IMR-90 (cell line): Measurements from ENCODE around the gene HEXA. TPM values are rescaled to one million over a fixed set of nuclear protein-coding genes. Genes with fewer than 3 reads are reported as not detected.

ENCODE experiments used
- ATAC-seq: fragments of 200-7000 bp; cut with Tn5 transposase; 2 replicates; pipeline ENCODE4 v1.9.1; 2020; ENCODE audit warnings: low read depth, mild to moderate bottlenecking, moderate library complexity
- BruUV-seq: library from RNA; stranded (reverse); fragments of 400-500 nt; replicated peaks from 2 replicates; lab custom pipeline; 2021; lab: Mats Ljungman, UMichigan
- CTCF ChIA-PET: fragments of 300-600 bp; formaldehyde crosslinking; extraction: SDS; loops from one replicate; lab custom pipeline; 2021; ENCODE audit warnings: antibody characterized with exemption; lab: Yijun Ruan, JAX
- POLR2A ChIA-PET: fragments of 300-600 bp; sonication (Branson Sonifier 250); formaldehyde crosslinking; loops from one replicate; lab custom pipeline; 2022; ENCODE audit warnings: antibody characterized with exemption; ENCODE audit not compliant: unreplicated experiment; lab: Charles Lee
- DNase-seq: peaks from one replicate; pipeline ENCODE4 v3.0.0; 2013
- H2AFZ ChIP-seq: replicated peaks from 2 replicates; pipeline ENCODE3; 2013; ENCODE audit warnings: low read length, mild to moderate bottlenecking; ENCODE audit not compliant: poor library complexity
- H2AK5ac ChIP-seq: 2 replicates; pipeline ENCODE4 v1.6.1; 2013; ENCODE audit warnings: low read depth, low read length, inconsistent platforms
- H2AK9ac ChIP-seq: replicated peaks from 2 replicates; pipeline ENCODE3; 2013; ENCODE audit warnings: mild to moderate bottlenecking, low read depth, low read length, moderate library complexity; ENCODE audit not compliant: poor library complexity
- H2BK120ac ChIP-seq: 2 replicates; pipeline ENCODE4 v1.6.1; 2013; ENCODE audit warnings: low read depth, low read length, inconsistent platforms
- H2BK15ac ChIP-seq: 3 replicates; pipeline ENCODE4 v1.6.1; 2013; ENCODE audit warnings: low read depth, low read length, inconsistent platforms
- H2BK20ac ChIP-seq: 2 replicates; pipeline ENCODE4 v1.6.1; 2013; ENCODE audit warnings: low read depth, mild to moderate bottlenecking, inconsistent platforms, low read length, moderate library complexity
- H2BK5ac ChIP-seq: 2 replicates; pipeline ENCODE4 v1.6.1; 2013; ENCODE audit warnings: mild to moderate bottlenecking, low read depth, low read length, inconsistent platforms; ENCODE audit not compliant: poor library complexity, severe bottlenecking
- H3K14ac ChIP-seq: replicated peaks from 2 replicates; pipeline ENCODE4 v1.6.1; 2013; ENCODE audit warnings: low read depth, low read length, inconsistent platforms
- H3K18ac ChIP-seq: 2 replicates; pipeline ENCODE4 v1.6.1; 2013; ENCODE audit warnings: low read depth, low read length, control low read depth
- H3K23ac ChIP-seq: 2 replicates; pipeline ENCODE4 v1.6.1; 2013; ENCODE audit warnings: low read depth, low read length, inconsistent platforms
- H3K27ac ChIP-seq: 2 replicates; pipeline ENCODE4 v1.5.1; 2013; ENCODE audit warnings: mild to moderate bottlenecking, control low read depth, low read length; ENCODE audit not compliant: insufficient read depth
- H3K27me3 ChIP-seq: 2 replicates; pipeline ENCODE4 v1.6.1; 2013; ENCODE audit warnings: low read length; ENCODE audit not compliant: control insufficient read depth, insufficient read depth
- H3K36me3 ChIP-seq: 2 replicates; pipeline ENCODE4 v1.6.1; 2013; ENCODE audit warnings: low read length, mixed read lengths; ENCODE audit not compliant: control insufficient read depth, insufficient read depth
- H3K4ac ChIP-seq: 2 replicates; pipeline ENCODE4 v1.6.1; 2013; ENCODE audit warnings: low read depth, low read length, inconsistent platforms
- H3K4me1 ChIP-seq: 2 replicates; pipeline ENCODE4 v1.6.1; 2013; ENCODE audit warnings: low read length, mixed read lengths; ENCODE audit not compliant: control insufficient read depth, insufficient read depth
- H3K4me2 ChIP-seq: 2 replicates; pipeline ENCODE4 v1.6.1; 2013; ENCODE audit warnings: low read depth, mild to moderate bottlenecking, control low read depth, low read length, moderate library complexity
- H3K4me3 ChIP-seq: 2 replicates; pipeline ENCODE4 v1.5.1; 2013; ENCODE audit warnings: low read depth, mild to moderate bottlenecking, control low read depth, low read length, moderate library complexity; ENCODE audit not compliant: insufficient read depth
- H3K56ac ChIP-seq: 2 replicates; pipeline ENCODE4 v1.6.1; 2013; ENCODE audit warnings: low read length, inconsistent platforms; ENCODE audit not compliant: insufficient read depth; ENCODE audit errors: extremely low read depth
- H3K79me1 ChIP-seq, 2 experiments: 2 replicates each; pipeline ENCODE4 v1.6.1; 2013; ENCODE audit warnings: low read length in 2 of 2, inconsistent platforms in 1 of 2, low read depth in 1 of 2
- H3K9ac ChIP-seq: 2 replicates; pipeline ENCODE4 v1.6.1; 2013; ENCODE audit warnings: low read depth, low read length, control low read depth
- H3K9me1 ChIP-seq: 2 replicates; pipeline ENCODE4 v1.6.1; 2013; ENCODE audit warnings: low read length, inconsistent platforms; ENCODE audit not compliant: insufficient read depth
- H3K9me3 ChIP-seq: 2 replicates; pipeline ENCODE4 v1.6.1; 2013; ENCODE audit warnings: low read length; ENCODE audit not compliant: control insufficient read depth, insufficient read depth
- H4K20me1 ChIP-seq: 2 replicates; pipeline ENCODE4 v1.6.1; 2013; ENCODE audit warnings: low read length, inconsistent platforms; ENCODE audit not compliant: insufficient read depth
- H4K5ac ChIP-seq: 2 replicates; pipeline ENCODE4 v1.6.1; 2013; ENCODE audit warnings: mild to moderate bottlenecking, low read depth, low read length, control low read depth
- H4K8ac ChIP-seq, 2 experiments: 2 replicates each; pipeline ENCODE4 v1.6.1; 2013; ENCODE audit warnings: low read depth in 2 of 2, low read length in 2 of 2, control low read depth in 1 of 2, inconsistent platforms in 1 of 2
- H4K91ac ChIP-seq: 2 replicates; pipeline ENCODE4 v1.6.1; 2013; ENCODE audit warnings: low read depth, low read length, inconsistent platforms; ENCODE audit not compliant: insufficient read depth
- BHLHE40 ChIP-seq: fragments of 150-350 bp; IDR thresholded peaks from 2 replicates; pipeline ENCODE4 v1.6.1; 2016; ENCODE audit warnings: mild to moderate bottlenecking, low read depth, low read length
- CHD1 ChIP-seq: IDR thresholded peaks from 2 replicates; pipeline ENCODE4 v1.6.1; 2012; ENCODE audit warnings: low read depth, low read length, improper control_type of control experiment
- FOS ChIP-seq: fragments of 150-350 bp; IDR thresholded peaks from 2 replicates; pipeline ENCODE4 v1.6.1; 2016; ENCODE audit warnings: low read depth, low read length
- MAFK ChIP-seq: IDR thresholded peaks from 2 replicates; pipeline ENCODE4 v1.6.1; 2012; ENCODE audit warnings: low read depth, low read length, improper control_type of control experiment
- MAZ ChIP-seq: IDR thresholded peaks from 2 replicates; pipeline ENCODE4 v1.6.1; 2012; ENCODE audit warnings: low read depth, mild to moderate bottlenecking, low read length, improper control_type of control experiment, moderate library complexity, borderline replicate concordance
- RAD21 ChIP-seq: IDR thresholded peaks from 2 replicates; pipeline ENCODE4 v1.6.1; 2012; ENCODE audit warnings: low read length, improper control_type of control experiment
- SMC3 ChIP-seq: fragments of 150-350 bp; IDR thresholded peaks from 2 replicates; pipeline ENCODE4 v1.6.1; 2016; ENCODE audit warnings: low read depth, mild to moderate bottlenecking, antibody characterized with exemption, low read length, moderate library complexity
- WGBS, 2 experiments: methylation state at CpG; one replicate each; pipeline versions ENCODE4 v1.1.5 to v1.1.7; 2013; ENCODE audit warnings: missing lambda C conversion rate in 2 of 2; ENCODE audit not compliant: insufficient read length in 1 of 2; ENCODE audit errors: extremely low coverage in 2 of 2; 5-methylcytosine and 5-hydroxymethylcytosine counted together
- dilution Hi-C: fragments of 300-500 bp; cut with HindIII; formaldehyde crosslinking; loops from one replicate; pipeline ENCODE4 v1.14.3; 2018; ENCODE audit warnings: low sequenced_read_pairs; ENCODE audit not compliant: unreplicated experiment
- in situ Hi-C: fragments of 300-500 bp; cut with MboI; formaldehyde crosslinking; loops from 3 replicates; pipeline ENCODE4 v1.14.3; 2019; ENCODE audit warnings: low sequenced_read_pairs, inconsistent platforms, mixed read lengths
- intact Hi-C: fragments of 100-400 bp; cut with micrococcal nuclease; formaldehyde crosslinking; loops from 2 replicates; pipeline ENCODE4 v1.10.0; 2022
- polyA plus RNA-seq, 3 experiments: library from polyadenylated mRNA; depleted of rRNA; stranded (reverse); fragments of >200 nt; gene quantifications; 2 replicates each; pipeline ENCODE4 v1.2.3, GENCODE V29; 2012; ENCODE audit warnings: low replicate concordance in 1 of 3
- total RNA-seq: library from RNA; depleted of rRNA; stranded (reverse); fragments of >200 nt; gene quantifications from 2 replicates; pipeline ENCODE4 v1.2.3, GENCODE V29; 2012
- TF ChIP-seq, protein P1 (sequence below): fragments of 150-350 bp; IDR thresholded peaks from 2 replicates; pipeline ENCODE4 v1.6.1; 2017; ENCODE audit warnings: mild to moderate bottlenecking, antibody characterized with exemption, low read length, low read depth
- TF ChIP-seq, protein P2 (sequence below): conservative IDR thresholded peaks from 2 replicates; pipeline ENCODE4 v1.5.1; 2012; ENCODE audit warnings: mild to moderate bottlenecking, low read depth, low read length, improper control_type of control experiment

The HEXA gene
- total and polyA plus RNA-seq, 2 of the 4 experiments (the other 2 are of a cell fraction), result 19.4 to 115 TPM

DNA sequence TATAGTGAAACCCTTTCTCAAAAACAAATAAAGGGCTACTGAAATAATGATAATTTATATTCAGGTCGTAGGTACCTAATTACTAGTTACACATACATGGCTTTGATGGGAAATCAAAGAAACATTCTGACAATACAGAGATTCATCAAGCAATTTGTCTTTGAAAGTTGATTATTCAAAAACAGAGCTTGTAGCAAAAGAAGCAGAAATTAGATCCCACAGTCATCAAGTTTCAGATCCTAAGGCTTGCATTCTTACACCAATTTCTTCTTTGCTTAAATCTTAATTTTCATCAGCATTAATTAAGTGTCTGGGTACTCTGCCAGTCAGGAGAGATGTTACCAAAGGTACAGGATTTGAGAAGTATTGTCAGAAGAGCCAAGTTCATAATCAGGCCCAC, 1.5 kb upstream of the HEXA start:
- H2BK120ac ChIP-seq, result no peak overlapping the region
- H3K4ac ChIP-seq, result no peak overlapping the region
- dilution Hi-C loops (no loop called here), intact Hi-C loops (no loop called here), in situ Hi-C loops (no loop called here)
- H2AK9ac ChIP-seq, result no peak overlapping the region
- H3K4me2 ChIP-seq, result no peak overlapping the region
- no peaks in the 10 kb centered on the region for H3K9me3 ChIP-seq
- no peak overlapping the region for H2BK15ac ChIP-seq
- ATAC-seq (no peak), DNase-seq (no peak)
- H3K4me3 ChIP-seq, result no peak overlapping the region
- no peak overlapping the region for H2AK5ac ChIP-seq
- H3K9me1 ChIP-seq, result no peaks in the 10 kb centered on the region
- no TSS peak for BruUV-seq
- no peak overlapping the region for H3K14ac ChIP-seq
- ChIA-PET POLR2A (no interaction called here), CTCF (no interaction called here)
- no peak overlapping the region for H3K56ac ChIP-seq
- no peak overlapping the region for H2AFZ ChIP-seq
- H3K18ac ChIP-seq, result no peak overlapping the region
- H4K8ac ChIP-seq, result no peak overlapping the region; a peak in 1 of 4 replicates
- H3K79me1 ChIP-seq, result peaks cover 13 to 32% of the 10 kb centered on the region in 2 experiments; a peak in 3 of 4 replicates
- H3K27ac ChIP-seq, result no peak overlapping the region
- no peak overlapping the region for H2BK5ac ChIP-seq
- no CpG with 5 or more reads among the region's 1 CpG for WGBS, 2 experiments
- peaks cover 7% of the 10 kb centered on the region for H3K27me3 ChIP-seq
- no peak overlapping the region for H4K5ac ChIP-seq
- no peak overlapping the region for H2BK20ac ChIP-seq
- TF ChIP-seq CHD1, result no peak
- TF ChIP-seq, protein P1, sequence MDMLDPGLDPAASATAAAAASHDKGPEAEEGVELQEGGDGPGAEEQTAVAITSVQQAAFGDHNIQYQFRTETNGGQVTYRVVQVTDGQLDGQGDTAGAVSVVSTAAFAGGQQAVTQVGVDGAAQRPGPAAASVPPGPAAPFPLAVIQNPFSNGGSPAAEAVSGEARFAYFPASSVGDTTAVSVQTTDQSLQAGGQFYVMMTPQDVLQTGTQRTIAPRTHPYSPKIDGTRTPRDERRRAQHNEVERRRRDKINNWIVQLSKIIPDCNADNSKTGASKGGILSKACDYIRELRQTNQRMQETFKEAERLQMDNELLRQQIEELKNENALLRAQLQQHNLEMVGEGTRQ, result no peak
- TF ChIP-seq, protein P2, sequence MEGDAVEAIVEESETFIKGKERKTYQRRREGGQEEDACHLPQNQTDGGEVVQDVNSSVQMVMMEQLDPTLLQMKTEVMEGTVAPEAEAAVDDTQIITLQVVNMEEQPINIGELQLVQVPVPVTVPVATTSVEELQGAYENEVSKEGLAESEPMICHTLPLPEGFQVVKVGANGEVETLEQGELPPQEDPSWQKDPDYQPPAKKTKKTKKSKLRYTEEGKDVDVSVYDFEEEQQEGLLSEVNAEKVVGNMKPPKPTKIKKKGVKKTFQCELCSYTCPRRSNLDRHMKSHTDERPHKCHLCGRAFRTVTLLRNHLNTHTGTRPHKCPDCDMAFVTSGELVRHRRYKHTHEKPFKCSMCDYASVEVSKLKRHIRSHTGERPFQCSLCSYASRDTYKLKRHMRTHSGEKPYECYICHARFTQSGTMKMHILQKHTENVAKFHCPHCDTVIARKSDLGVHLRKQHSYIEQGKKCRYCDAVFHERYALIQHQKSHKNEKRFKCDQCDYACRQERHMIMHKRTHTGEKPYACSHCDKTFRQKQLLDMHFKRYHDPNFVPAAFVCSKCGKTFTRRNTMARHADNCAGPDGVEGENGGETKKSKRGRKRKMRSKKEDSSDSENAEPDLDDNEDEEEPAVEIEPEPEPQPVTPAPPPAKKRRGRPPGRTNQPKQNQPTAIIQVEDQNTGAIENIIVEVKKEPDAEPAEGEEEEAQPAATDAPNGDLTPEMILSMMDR, result no peak
- TF ChIP-seq MAZ, result no peak
- no peak for TF ChIP-seq SMC3
- no peak for TF ChIP-seq RAD21
- no peak for TF ChIP-seq BHLHE40
- TF ChIP-seq FOS, result no peak
- no peak for TF ChIP-seq MAFK
- no peak overlapping the region for H3K23ac ChIP-seq
- H4K20me1 ChIP-seq, result no peaks in the 10 kb centered on the region
- H3K4me1 ChIP-seq, result no peaks in the 10 kb centered on the region
- H3K9ac ChIP-seq, result no peak overlapping the region
- H4K91ac ChIP-seq, result no peak overlapping the region
- no peaks in the 10 kb centered on the region for H3K36me3 ChIP-seq
